Right renal pelvis (tissue), 4 donors: Measurements from ENCODE around the gene EYA2. TPM values are rescaled to one million over a fixed set of nuclear protein-coding genes. Genes with fewer than 3 reads are reported as not detected.
"Not testable (repeated sequence)": the region's sequence is repeated elsewhere in the genome, so short reads cannot be mapped to it uniquely, and the experiment has no call there.

Source experiments
- DNase-seq, 4 donors: peaks; one replicate each; pipeline ENCODE4 v3.0.0-alpha.2; 2013; ENCODE audit warnings: low read depth in 4 of 4, low spot score in 3 of 4, missing footprints in 1 of 4
- polyA plus RNA-seq, 4 donors: library from polyadenylated mRNA; unstranded; fragments of 120-200 nt; gene quantifications; one replicate each; pipeline ENCODE4 v1.2.1, GENCODE V29; 2013; ENCODE audit not compliant: insufficient read length in 4 of 4

Gene EYA2
- polyA plus RNA-seq, 4 donors = 0.67 to 1.7 (median 1.0) TPM

DNA sequence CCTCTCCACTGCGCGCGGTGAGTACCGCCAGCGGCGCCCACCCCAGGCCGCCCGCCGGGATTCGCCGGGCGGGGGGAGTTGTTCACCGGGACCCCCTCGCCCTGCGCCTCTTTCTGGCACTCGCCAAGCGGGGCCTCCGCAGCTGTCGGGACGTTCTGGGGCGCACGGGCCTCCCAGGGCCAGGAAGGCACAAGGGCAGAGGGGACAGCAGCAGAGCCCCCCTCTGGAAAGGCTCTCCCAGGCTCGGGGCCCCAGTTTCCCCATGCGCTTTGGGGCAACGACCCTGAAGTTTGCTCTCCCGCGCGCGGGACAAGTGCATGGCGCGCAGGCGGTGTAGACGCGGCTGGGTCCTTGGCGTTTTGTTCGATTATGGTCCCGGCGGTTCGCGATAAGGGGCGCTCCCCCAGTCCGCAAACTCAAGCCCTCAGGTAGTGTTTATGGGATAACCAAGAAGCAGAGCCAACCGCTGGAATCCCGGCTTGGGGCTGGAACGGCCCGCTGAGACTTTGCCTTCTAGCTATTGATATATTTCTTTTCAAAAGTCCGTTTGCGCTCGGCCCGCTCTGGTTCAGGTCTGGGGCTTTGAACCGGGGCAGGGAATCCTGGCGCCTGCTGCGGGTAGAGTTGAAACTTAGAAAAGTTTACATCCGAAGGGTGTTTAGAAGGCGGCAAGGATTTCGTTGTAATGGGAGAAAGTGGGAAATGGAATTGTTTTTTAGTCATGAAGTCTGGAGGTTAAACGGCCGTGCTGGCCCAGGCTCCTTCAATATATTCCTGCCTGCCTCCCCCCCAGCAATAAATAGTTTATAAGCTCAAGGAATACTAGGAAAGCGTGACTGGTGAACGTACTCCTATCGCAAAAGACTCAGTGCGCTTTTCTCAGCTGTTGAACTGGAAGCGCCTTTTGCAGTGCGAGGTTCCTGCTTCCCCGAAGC lies 595 bp downstream of the EYA2 start:
- no peak for DNase-seq

DNA sequence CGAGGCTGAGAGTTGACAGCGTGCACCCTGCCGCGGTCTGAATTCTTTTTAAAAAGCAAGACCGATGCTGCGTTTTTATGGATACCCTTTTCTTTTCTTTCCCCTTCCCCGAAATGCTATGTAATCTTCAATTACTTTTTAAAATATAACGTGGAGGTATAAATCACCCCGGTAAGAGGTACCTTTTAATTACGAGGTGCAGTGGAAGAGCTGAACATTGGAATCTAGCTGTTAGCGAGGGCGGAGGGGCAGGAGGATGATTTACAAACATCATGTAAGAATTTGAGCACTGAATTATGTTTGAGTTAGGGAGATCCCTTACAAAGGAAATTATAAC lies 1.2 kb downstream of the EYA2 start:
- DNase-seq = no peak

DNA sequence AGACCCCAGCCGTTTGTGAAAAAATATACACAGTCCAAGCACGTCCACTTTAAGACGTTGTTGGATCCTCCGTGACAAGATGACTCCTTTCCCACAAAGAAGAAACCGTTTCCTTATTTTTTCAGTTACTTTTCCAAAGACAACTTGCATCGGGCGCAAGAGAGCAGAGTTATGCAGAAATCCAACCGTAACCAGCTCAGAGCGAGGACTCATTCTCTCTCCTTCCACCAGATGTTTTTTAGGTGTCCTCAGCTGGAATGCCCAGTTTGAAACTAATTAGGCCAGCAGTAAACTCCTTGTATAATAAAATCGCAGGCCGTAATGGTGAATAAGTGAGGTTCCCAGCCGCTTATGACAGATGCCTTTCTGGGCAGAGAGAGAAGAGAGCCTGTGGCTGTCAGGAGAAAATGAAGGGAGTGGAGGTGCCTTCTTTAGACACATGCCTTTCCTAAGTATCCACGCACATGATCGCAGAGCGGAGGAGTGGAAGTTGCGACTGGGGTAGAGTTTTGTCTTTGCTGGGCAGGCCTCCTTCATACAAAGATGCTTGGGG lies 2.8 kb downstream of the EYA2 start:
- no peak for DNase-seq

DNA sequence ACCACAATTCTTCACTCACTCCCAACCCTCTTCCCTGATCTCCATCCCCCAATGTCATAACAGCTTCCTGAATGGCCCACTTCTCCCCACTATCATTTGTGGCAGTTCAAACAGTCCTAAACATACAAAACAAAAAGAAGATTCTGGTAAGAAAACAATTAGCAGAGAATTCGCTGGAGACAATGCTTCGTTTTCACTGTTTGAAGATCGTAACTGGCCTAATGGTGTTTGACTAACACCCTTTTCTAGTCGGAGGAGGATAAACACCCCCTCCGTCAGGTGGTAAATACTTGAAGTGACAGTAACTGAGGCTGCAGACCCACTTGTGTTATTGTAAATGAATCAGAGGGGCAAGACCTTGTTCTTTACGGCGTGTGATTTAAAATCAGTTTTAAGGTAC lies 3.8 kb downstream of the EYA2 start:
- no peak for DNase-seq

DNA sequence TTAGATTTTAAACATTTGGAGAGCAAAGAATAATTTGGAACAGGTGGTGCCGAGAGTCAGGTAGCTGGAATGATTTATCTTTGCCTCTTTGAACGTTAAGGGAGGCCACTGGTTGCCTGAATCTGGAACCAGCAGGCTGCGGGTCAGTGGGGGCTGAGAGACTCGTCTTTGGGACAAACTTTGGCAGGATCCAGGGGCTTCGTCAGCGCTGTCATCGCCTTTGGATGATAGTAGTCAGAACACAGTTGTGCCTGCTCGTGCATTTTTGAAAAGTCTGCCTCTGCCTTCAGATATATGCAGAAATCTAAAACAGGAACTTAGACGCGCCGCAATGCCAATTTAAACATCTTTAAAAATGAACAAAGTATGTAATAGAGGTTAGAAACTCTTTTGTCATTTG lies 5.0 kb downstream of the EYA2 start:
- no peak for DNase-seq

DNA sequence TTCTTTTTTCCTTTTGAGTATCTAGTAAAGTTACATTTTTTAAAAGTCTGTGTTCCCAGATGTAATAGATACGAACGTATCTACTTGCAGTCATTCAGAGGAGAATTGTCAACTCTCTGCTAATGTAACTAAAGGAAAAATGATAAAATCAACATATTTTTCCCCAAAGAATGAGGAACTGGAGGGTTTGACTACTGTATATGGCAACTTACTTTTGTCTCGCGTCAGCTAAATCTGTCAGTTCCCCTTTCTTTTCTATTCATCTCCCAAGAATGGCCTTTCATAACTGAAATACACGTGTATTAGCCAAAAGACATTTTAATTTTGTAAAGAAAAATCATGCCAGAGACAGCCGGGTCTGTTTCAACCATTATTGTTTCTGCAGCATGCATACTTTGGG lies 5.4 kb downstream of the EYA2 start:
- DNase-seq = no peak

DNA sequence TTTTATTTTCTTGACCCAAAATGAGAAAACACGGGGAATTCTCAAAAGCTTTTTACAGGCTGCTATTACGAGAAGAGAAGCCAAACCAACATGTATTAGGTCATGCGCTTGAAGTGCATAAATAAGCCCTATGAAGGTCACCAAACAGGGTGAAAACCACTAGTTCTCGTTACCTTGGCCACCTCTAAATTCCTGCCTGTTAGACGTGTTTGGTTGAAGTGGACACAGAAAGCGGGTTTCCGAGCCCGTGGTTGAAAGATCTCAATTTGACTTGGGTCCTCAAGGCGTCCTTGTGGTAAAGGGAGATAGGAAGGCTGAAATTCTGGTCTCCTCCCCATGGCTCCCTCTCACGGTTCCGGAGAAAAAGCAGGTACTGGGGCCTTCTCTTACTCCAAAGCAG lies 6.2 kb downstream of the EYA2 start:
- no peak for DNase-seq

DNA sequence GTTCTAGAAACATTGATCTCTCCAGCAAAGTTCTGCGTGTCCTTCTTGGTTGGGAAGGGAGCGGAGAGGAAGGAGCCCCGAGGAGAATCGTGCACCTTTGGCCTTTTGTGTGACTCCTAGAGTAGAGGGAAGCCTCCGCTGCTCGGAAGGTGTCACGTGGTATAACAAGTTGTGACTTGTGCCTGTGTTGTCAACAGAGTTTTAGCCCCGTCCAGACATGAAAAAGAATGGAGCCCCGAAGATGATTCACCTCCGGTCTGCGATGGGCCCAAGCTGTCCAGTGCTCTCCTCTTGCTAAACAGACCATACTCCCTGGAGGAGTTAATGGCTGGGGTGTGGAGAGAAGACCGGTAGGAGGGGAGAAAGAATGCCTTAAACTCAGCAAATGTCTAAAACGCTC lies 7.0 kb downstream of the EYA2 start:
- DNase-seq = no peak

DNA sequence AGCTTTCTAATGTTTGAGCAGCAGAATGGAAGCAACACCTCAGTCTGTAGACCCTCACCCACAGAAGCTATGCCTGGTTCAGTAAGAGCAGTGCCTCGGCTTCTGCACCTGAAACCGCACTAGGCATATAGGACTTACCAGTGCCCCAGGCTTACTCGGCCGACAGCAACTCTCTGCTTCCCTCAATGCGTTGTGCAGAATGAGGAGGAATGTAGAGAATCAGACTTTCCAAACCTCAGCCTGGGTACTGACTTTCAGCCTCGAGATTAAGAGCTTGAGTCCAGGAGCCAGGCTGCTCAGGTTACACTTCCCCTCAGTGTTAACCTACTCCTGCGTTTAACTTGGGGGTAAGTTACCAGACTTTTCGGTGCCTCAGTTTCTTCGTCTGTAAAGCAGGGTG lies 8.6 kb downstream of the EYA2 start:
- no peak for DNase-seq

DNA sequence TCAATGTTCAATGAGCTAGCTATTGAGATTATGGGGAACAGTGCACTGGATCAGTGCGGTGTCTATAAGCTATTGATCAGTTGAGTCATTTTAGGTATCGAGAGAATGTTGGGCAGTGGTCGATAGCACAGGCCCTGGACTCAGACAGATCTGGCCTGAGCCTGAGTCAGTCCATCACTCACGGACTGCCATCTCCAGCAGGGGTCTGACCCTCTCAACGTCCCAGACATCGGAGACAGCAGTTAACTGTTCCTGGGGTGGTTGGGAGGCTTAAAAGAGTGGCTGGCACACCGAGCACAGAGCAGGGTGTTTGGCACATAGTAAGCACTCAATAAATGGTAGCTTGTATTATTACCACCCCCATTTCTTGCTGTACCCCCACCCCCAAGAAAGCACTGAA lies 9.3 kb downstream of the EYA2 start:
- DNase-seq = no peak

DNA sequence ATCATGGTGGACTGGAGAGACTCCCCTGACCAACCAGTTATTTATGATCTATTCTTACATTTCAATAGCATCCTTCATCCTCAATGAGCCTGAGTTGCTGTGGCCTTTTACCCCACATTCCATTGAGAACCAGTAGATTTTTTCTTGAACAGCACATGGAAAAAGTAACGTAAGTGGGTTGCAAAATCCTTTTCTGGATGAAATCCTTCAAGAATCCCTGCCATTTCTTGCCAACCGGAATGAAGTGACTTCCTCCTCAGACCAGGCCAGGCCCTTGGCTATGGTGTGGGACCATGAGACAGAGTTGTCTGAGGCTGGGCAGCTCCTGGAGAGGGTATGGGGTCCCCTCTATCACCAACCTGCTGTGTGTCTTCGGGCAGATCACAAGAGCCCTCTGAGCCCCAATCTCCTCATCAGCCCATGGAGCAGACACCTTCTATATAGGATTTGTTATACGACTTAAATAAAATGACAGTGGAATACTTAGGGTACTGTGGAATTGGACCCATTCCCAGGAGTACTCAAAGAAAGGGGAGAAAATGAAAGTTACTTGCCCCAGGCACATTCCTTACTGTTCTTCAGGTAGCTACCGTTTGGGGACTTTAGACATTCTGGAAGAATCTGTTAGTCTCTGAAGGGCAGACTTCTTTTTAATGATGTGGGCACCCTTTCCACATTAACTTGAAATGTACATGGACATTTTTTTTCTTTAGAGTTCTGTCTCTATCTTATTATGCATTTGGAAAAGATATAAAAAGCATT lies 10.9 kb downstream of the EYA2 start:
- DNase-seq = no peak

DNA sequence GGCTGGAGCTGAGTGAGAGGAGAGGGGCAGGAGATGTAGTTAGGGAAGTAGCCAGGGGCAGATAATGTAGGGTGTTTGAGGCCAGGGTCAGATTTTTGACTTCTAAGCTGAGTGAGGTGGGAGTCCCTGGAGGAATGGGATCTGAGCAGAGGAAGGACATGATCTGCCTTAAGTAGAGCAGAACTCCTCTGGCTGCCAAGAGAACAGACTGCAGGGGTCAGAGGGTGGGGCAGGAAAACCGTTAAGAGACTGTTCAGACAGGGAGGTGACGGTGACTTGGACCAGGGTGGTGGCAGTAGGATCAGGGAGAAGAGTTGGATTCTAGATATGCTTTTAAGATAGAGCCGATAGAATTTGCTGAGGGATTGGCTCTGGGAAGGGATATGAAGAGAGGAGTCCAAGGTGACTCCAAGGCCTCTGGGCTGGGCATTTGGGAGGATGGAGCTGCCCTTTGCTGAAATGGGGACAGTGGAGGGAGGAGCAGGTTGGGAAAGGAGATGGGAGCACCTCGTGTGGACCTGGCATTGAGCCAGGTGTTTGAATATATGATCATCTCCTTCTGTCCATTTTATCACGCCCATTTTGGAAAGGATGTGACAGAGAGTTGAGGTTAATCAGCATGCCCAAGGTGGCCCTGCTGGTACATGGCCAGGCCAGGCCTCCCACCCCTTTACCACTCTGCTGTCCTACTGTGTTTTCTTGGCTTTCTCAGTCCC lies 18.8 kb downstream of the EYA2 start:
- DNase-seq = no peak

DNA sequence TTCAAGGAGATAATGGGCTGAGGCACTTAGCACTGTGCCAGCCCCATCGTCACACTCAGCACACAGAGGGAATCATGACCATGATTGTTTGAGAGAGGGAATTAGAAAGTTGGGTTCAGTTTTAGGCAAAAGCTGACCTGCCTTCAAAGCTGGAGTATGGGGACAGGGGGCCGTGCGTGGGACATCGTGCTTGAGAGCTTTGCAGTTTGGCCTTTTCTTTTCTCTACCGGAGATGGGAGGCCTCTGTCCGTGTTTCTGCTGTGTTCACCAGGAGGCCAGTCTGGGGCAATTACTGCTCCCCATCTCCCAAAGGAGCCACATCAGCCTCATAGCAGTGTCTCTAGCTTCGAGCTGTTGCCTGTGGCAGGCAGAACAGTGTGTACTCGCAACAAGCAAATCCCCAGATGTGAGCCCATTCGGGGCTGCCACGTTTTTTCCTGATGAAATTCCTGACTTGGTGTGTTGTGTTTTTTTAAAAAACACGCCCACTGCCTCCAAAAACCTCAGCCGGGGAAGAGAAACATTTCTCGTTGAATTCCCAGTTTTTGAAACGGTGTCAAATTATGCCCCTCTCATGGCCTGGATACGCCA lies 20.2 kb downstream of the EYA2 start:
- no peak for DNase-seq

DNA sequence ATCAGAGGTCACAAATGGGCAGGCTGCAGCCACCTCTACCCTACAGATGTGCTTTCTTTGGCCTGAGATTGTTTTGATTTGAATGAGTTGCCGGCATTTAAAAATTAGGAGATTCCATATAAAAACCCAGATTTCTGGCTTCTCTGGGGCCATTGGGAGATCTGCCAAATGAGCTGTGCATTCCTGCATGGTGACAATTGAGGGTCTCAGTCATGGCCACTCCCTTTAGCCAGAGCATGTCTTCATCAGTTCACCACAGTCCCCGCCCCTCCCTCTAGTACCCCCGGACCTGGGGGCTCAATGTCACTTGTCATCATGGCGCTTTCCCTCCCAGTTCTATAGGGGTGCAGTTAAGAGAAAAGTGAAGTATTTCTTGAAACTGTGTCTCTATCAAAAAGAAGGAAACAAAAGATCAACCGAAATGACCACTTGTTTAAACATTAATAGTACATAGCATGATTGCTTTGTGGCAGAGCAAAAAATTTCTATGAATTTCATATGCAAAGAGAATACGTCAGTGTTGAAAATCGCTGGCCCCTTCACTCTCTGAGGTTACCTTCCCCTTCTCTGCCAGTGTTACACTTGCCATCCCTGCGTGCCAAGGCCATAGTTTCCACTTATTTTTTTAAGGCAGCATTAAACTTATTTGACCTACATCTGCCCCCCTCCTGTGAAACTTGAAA lies 21.1 kb downstream of the EYA2 start:
- DNase-seq = no peak

DNA sequence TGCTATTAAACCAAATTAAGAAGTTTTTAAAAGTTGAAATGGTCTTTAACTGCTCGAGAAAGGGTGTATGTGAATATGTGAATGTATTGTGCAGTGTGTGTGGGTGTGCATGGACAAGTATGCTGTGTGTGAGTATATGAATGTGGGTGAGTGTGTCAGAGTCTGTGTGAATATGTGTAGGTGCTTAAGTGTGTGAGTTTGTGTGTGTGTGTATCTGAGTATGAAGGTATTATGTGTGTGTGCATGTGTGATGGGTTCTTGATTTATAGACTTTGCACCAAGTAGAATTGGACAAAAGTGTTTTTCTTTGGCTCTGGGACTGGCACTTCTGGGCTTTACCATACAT lies 21.6 kb downstream of the EYA2 start:
- DNase-seq = no peak

DNA sequence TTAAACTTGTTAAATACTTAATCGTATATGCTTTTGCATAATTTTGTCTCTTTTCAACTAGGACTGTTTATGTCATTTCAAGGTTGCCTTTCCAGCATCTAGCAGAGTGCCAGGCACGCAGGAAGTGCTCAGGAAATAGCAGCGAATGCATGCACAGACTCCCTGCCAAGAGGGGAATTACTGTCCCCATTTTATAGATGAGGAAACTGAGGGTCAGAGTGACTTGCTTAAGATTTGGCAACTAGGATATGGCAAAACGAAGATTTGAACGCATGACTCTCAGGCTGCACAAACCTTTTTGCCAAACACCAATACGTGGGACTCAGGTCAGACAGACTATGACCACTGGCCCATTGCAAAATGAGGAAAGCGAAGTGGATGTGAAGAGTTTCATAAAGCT lies 22.5 kb downstream of the EYA2 start:
- no peak for DNase-seq

DNA sequence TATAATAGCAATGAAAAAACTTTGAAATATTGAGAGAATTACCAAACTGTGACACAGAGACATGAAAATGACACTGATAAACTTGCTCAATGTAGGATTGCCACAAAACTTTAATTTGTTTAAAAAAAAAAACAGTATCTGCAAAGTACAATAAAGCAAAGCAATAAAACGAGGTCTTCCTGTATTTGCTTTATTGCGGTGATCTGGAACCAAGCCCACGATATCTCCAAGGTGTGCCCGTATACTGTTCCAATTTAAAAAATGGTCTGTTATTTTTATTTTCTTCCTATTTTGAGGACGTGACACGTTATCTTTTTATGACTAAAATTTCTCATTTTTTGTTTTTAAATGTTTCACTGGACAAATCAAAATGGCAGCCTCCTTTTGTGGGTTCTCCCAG lies 25.5 kb downstream of the EYA2 start:
- no peak for DNase-seq

DNA sequence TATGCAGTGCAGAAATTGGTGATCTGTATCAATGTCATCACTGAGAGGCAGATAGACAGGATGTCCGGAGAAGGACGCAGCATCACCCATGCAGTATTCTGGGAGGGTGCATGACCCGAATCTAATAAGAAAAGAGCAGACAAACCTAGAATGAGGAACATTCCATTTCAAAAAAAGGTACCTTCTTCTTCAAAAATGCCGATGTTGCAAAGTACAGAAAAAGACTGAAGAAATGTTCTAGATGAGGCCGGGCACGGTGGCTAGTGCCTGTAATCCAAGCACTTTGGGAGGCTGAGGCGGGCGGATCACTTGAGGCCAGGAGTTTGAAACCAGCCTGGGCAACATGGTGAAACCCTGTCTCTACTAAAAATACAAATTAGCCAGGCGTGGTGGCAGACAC lies 28.2 kb downstream of the EYA2 start:
- not testable (repeated sequence) for DNase-seq

DNA sequence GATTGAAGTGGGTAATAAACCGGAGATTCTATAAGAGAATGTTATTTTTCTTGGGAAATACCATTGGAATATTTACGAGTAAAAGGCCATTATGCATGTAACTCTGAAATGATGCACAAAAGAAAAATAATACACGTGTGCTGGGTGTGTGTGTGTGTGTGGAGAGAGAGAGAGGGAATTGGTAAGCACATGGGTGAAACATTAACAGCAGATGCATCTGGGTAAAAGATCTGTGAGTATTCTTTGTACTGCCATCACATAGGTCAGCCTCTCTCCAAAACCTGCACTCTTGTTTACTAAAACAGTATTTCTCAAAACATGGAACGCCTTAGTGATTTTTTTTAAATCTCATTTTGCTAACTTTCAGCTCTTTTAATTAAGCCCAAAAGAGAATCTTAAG lies 28.9 kb downstream of the EYA2 start:
- DNase-seq = no peak

DNA sequence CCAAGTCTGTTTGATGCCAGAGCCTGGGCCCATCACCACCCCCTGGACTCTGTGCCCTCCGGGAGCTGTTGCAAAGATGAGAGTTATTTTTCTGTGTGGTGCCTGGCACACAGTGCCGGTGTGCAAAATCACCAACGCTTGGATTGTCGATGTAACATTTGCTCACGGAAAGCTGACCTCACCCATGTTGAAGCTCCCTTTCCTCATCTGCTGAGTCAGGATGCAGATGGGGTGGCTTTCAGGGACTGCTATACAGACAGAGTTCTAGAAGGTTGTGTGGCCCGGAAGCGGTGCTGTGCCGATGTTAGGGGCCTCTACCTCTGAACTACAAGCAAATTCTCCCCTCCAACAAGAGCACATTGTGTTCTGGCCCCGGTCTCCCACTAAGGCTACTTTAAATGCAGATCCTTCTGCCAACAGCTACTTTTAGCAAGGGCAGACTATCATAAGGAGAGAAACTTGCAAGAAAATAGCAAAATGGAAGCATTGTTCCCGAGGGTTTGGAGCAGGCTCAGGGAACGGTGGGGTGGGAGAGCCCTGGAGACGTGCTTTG lies 34.0 kb downstream of the EYA2 start:
- DNase-seq = no peak
